Measurements from ENCODE around the gene CRYGS.

The CRYGS gene

DNA sequence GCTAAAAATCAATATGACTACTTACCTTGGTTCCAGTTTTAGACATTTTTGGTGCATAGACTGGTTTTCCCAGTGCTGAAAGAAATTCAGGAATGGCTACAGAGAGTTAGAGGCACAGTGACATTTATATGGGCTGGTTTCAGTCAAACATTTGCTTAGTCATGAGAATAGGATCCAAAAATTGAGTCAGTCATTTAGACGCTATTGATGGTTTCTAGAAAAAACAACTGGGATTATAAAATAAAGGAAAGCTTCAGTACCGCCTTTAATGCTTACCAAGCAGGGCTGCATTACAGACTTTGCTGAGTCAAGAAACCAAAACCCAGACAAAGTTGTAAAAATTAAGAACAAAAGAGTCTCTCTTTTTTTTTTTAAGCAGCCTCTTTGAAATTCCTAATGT, at the start of gene CRYGS:
TSS of gene CRYGS (minus strand) at position 100 of the 400 bp plus-strand sequence. CDS start at position 46, 54 bp downstream.
- H3F3A ChIP-seq (ENCODE audit: control insufficient read depth, insufficient read depth), result 0 out of 2 replicates have a peak, but pooled peaks cover 6% of the 10 kb centered on the region
- H3K27ac ChIP-seq (ENCODE audit: low read depth, low read length), result no peak within 1 kb of the TSS
- H3K9me2 ChIP-seq (replicated peaks; ENCODE audit: control insufficient read depth, low read length), result no peaks in the 10 kb centered on the region
- peaks cover 15% of the 10 kb centered on the region for H3K4me1 ChIP-seq (ENCODE audit: control insufficient read depth, low read length)
- H3K79me2 ChIP-seq (ENCODE audit: control insufficient read depth, low read length), result no peaks in the 10 kb centered on the region
- H3K4me2 ChIP-seq (ENCODE audit: low read length), result 0 out of 2 replicates have a peak within 1 kb of the TSS, but pooled peaks have one; percentile 25
- no peaks in the 10 kb centered on the region for H4K20me1 ChIP-seq (ENCODE audit: control insufficient read depth, insufficient read depth, low read depth, low read length)
- H3K27me3 ChIP-seq (ENCODE audit: control insufficient read depth, low read length), result no peaks in the 10 kb centered on the region
- no peaks in the 10 kb centered on the region for H3K9me3 ChIP-seq (ENCODE audit: control insufficient read depth, insufficient read depth, low read length)
- TF ChIP-seq EZH2phosphoT487 (IDR thresholded peaks at IDR 0.05; ENCODE audit: borderline replicate concordance, low read length) (no peak), CTCF (IDR thresholded peaks at IDR 0.05; ENCODE audit: low read depth, low read length, poor library complexity, severe bottlenecking) (no peak)
- H3K4me3 ChIP-seq (ENCODE audit: low read length), result no peak within 1 kb of the TSS
- peaks cover 24% of the 10 kb centered on the region for H3K36me3 ChIP-seq (ENCODE audit: control insufficient read depth, low read length)

DNA sequence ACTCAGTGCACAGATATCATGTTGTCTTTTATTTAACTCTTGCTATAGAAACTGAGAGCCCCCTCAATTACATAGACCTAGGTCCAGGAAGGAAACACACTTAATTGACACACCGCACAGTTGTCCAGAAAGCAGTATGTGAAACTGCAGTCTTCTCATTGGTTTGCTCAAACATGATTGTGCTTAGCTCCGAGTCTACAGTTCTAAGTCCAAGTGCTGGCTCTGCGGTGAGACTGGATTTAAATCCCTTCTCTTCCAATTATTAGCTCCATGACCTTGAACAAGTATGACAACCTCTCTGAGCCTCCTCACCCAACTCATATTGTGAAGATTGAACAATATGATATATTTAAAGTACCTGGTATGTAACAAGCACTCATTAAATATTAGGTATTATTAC, 49.7 kb upstream of the CRYGS start:
- no peaks in the 10 kb centered on the region for H3K27me3 ChIP-seq (ENCODE audit: control insufficient read depth, low read length)
- H3K9me3 ChIP-seq (ENCODE audit: control insufficient read depth, insufficient read depth, low read length), result no peaks in the 10 kb centered on the region
- no peak overlapping the region for H3K4me2 ChIP-seq (ENCODE audit: low read length)
- H3F3A ChIP-seq (ENCODE audit: control insufficient read depth, insufficient read depth), result no peaks in the 10 kb centered on the region
- no peaks in the 10 kb centered on the region for H3K36me3 ChIP-seq (ENCODE audit: control insufficient read depth, low read length)
- H3K4me3 ChIP-seq (ENCODE audit: low read length), result no peak overlapping the region
- TF ChIP-seq CTCF (IDR thresholded peaks at IDR 0.05; ENCODE audit: low read depth, low read length, poor library complexity, severe bottlenecking) (no peak), EZH2phosphoT487 (IDR thresholded peaks at IDR 0.05; ENCODE audit: borderline replicate concordance, low read length) (no peak)
- no peaks in the 10 kb centered on the region for H4K20me1 ChIP-seq (ENCODE audit: control insufficient read depth, insufficient read depth, low read depth, low read length)
- H3K4me1 ChIP-seq (ENCODE audit: control insufficient read depth, low read length), result no peaks in the 10 kb centered on the region
- H3K9me2 ChIP-seq (replicated peaks; ENCODE audit: control insufficient read depth, low read length), result no peaks in the 10 kb centered on the region
- H3K27ac ChIP-seq (ENCODE audit: low read depth, low read length), result no peak overlapping the region
- H3K79me2 ChIP-seq (ENCODE audit: control insufficient read depth, low read length), result no peaks in the 10 kb centered on the region

DNA sequence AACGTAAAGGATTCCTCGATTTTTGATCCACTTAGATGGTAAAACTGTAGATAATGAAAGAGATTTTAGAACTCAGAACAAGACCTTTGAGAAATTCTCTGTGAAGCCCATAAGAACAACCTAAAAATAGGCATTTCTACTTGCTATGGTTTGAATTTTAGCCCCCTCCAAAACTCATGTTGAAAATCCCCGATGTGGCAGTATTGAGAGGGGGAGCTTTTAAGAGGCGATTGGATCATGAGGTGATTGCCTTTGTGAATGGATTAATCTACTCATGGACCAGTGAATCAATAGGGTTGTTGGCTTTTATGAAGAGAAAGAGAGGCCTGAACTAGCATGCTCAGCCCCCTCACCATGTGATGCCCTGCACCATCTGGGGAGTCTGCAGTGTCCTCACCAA, 48.5 kb upstream of the CRYGS start:
- Histone ChIP-seq H3K4me3 (ENCODE audit: low read length) (no peak overlapping the region), H3K36me3 (ENCODE audit: control insufficient read depth, low read length) (no peaks in the 10 kb centered on the region), H3K9me2 (replicated peaks; ENCODE audit: control insufficient read depth, low read length) (no peaks in the 10 kb centered on the region), H3K27me3 (ENCODE audit: control insufficient read depth, low read length) (no peaks in the 10 kb centered on the region), H3K79me2 (ENCODE audit: control insufficient read depth, low read length) (no peaks in the 10 kb centered on the region), H3K4me2 (ENCODE audit: low read length) (no peak overlapping the region), H3F3A (ENCODE audit: control insufficient read depth, insufficient read depth) (peaks cover under 1% of the 10 kb centered on the region; the same call in 1 of the 2 replicates), H4K20me1 (ENCODE audit: control insufficient read depth, insufficient read depth, low read depth, low read length) (no peaks in the 10 kb centered on the region), H3K27ac (ENCODE audit: low read depth, low read length) (no peak overlapping the region), H3K9me3 (ENCODE audit: control insufficient read depth, insufficient read depth, low read length) (no peaks in the 10 kb centered on the region), H3K4me1 (ENCODE audit: control insufficient read depth, low read length) (no peaks in the 10 kb centered on the region)
- TF ChIP-seq CTCF (IDR thresholded peaks at IDR 0.05; ENCODE audit: low read depth, low read length, poor library complexity, severe bottlenecking), result no peak
